SK-MEL-5 (cell line): Measurements from ENCODE around the gene RNF19B. TPM values are rescaled to one million over a fixed set of nuclear protein-coding genes. Genes with fewer than 3 reads are reported as not detected.
"Not testable (repeated sequence)": the region's sequence is repeated elsewhere in the genome, so short reads cannot be mapped to it uniquely, and the experiment has no call there.

ENCODE experiments used
- DNase-seq: peaks from one replicate; pipeline ENCODE4 v3.0.0-alpha.2; 2016; ENCODE audit warnings: low read depth, low spot score
- in situ Hi-C: cut with HindIII; loops from 2 replicates; pipeline ENCODE4 v1.10.0; 2016; ENCODE audit warnings: low sequenced_read_pairs, high pct_unique_total_duplicates, low pct_unique_long_range_greater_than_20kb
- total RNA-seq: library from RNA; depleted of rRNA; stranded (reverse); fragments of >200 nt; shearing (Covaris generic); gene quantifications from 2 replicates; pipeline ENCODE4 v1.2.3, GENCODE V29; 2014

The RNF19B gene
- total RNA-seq, 1 experiment from 2014 or later, result 32.0 TPM

- in situ Hi-C loops, result no loop called here
- DNase-seq, result no peak
Measured at GRCh38 chr1:32977546-32978087, 13.0 kb upstream of the RNF19B start.

GRCh38 chr1:32975055-32975454, 10.4 kb upstream of the RNF19B start:
- in situ Hi-C loops, DNase-seq: not testable (repeated sequence)

GRCh38 chr1:32973458-32973857, 8.8 kb upstream of the RNF19B start:
- DNase-seq, in situ Hi-C loops: not testable (repeated sequence)

GRCh38 chr1:32972814-32973428, 8.3 kb upstream of the RNF19B start:
- no peak for DNase-seq
- in situ Hi-C loops, result no loop called here

- DNase-seq, result no peak
- in situ Hi-C loops, result no loop called here
Measured at GRCh38 chr1:32971576-32971975, 7.0 kb upstream of the RNF19B start.

- in situ Hi-C loops, result no loop called here
Measured at GRCh38 chr1:32971156-32971555, 6.5 kb upstream of the RNF19B start.

GRCh38 chr1:32969566-32969965, 5.0 kb upstream of the RNF19B start:
- in situ Hi-C loops, result no loop called here
- peak; percentile 54 for DNase-seq

More at GRCh38 chr1:32971156-32971555, 6.5 kb upstream of the RNF19B start:
- DNase-seq, result no peak

- in situ Hi-C loops, result no loop called here
- no peak for DNase-seq
Measured at GRCh38 chr1:32967888-32968568, 3.4 kb upstream of the RNF19B start.

- in situ Hi-C loops, result no loop called here
Measured at GRCh38 chr1:32966900-32967299, 2.3 kb upstream of the RNF19B start.

GRCh38 chr1:32965251-32965747, 690 bp upstream of the RNF19B start:
- in situ Hi-C loops, result no loop called here

More at GRCh38 chr1:32966900-32967299, 2.3 kb upstream of the RNF19B start:
- DNase-seq, result no peak

GRCh38 chr1:32963746-32964460, 706 bp downstream of the RNF19B start:
- peak; percentile 52 for DNase-seq
- in situ Hi-C loops, result no loop called here

More at GRCh38 chr1:32965251-32965747, 690 bp upstream of the RNF19B start:
- no peak for DNase-seq

GRCh38 chr1:32962248-32962896, 2.2 kb downstream of the RNF19B start:
- no peak for DNase-seq
- in situ Hi-C loops, result no loop called here

GRCh38 chr1:32960819-32961355, 3.7 kb downstream of the RNF19B start:
- in situ Hi-C loops, result no loop called here
- no peak for DNase-seq

- peak; percentile 64 for DNase-seq
- in situ Hi-C loops, result no loop called here
Measured at GRCh38 chr1:32960342-32960741, 4.3 kb downstream of the RNF19B start.

- in situ Hi-C loops, result no loop called here
- no peak for DNase-seq
Measured at GRCh38 chr1:32958827-32959226, 5.8 kb downstream of the RNF19B start.

- in situ Hi-C loops, result no loop called here
- DNase-seq, result no peak
Measured at GRCh38 chr1:32957017-32957416, 7.6 kb downstream of the RNF19B start.

- in situ Hi-C loops, result no loop called here
- DNase-seq, result no peak
Measured at GRCh38 chr1:32954168-32954567, 10.4 kb downstream of the RNF19B start.
